HG03280 (cell line): ENCODE measurements around the gene ROBO2.

Source experiments
- ATAC-seq: cut with Tn5 transposase; IDR thresholded peaks from one replicate; pipeline ENCODE4 v1.9.1; 2021; ENCODE audit warnings: mild to moderate bottlenecking, moderate library complexity; ENCODE audit not compliant: unreplicated experiment

Gene ROBO2

DNA sequence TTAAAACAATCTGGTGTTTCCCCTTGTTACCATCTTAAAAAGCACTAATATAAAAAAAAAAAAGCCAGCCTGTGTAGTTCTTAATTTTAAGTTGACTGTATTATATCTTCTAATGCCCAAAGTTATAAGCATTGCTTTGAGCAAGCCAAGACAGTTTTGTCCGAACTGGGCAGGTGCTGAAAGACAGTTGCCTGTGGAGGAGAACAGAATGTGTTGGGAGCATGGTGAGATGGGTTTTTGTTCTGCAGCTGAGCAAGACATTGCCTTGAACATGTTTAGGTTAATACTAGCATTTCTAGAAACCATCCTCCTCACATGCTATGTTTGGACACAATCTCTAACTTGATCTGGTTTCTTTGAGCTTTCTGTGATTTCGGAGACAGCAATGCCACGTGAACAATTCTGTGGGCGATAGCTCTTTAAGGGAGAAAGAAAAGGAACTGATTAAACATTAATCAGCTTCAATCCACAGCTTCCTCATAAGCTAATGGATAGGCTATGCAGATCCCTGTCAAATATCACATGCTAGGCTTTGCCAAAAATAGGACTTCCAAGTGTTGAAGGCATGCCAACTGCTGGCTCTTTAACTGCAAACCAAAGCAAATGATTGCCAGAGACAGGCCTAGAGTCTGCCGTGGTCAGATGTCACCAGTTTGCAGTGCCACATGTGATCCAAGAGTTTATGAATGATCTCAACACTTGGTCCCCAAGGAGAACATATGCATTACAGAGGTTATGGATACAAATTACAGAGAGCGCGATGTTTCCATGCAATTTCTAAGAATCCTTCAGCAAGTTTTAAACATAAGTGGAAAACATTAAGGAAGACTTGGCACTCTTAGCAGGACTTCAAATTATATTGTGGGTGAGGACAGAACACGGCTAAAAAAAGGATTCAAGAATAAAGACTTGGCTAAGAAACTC lies 428.1 kb downstream of the ROBO2 start:
- no peak for ATAC-seq

DNA sequence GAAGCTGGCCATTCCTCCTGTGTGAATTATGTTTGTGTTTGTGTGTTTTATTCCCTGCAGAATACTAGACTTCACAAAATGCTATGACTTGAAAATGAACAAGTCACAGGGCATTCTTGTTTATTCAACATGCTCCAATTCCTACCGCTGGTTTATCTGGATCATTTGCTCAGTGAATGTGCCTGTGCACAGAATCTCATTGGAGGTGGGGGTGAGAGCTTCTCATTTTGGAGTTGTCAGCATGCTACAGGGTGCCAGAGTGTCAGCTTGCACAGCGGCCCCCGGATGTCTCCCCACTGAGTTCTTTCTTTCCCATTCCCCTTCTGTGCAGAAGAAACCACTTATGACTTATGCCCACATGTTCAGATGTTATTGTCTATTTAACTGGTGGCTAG lies 428.7 kb downstream of the ROBO2 start:
- no peak for ATAC-seq

DNA sequence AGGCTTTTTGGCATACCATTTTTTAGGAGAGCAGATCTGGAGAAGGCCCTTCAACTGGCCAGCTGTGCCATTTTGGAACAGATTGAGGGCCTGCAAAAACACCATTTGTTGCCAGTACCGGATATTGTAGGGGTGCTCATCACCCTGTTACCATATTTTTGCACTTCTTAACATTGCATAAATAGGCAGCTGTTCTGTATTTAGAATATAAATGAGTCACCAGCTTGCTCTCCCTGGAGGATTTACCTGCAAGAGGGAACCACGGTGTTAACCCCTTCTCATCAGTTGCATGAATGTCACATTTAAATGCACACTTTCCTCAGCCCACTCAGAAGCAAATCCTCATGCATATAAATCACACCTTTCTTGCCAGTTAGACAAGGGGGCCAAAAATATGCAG lies 435.6 kb downstream of the ROBO2 start:
- ATAC-seq, result no peak

DNA sequence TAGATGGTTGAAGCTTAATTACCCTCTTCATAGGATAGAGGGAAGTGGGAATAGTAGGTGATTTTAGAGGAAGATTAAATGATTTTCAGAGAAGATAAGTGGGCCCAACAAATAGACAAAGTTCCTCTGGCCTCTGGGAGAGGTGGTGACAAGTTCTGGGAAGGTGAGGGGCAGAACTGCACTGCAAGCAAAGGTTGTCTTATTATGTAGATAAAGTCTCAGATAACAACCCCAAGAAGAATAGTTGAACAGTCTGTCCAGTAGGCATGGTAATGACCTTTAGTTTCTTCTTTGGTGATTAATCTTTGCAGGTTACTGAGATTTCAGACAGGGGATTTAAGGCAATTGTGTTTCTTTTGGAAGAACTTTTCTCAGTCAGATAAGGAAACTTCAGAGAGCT lies 439.1 kb downstream of the ROBO2 start:
- no peak for ATAC-seq

DNA sequence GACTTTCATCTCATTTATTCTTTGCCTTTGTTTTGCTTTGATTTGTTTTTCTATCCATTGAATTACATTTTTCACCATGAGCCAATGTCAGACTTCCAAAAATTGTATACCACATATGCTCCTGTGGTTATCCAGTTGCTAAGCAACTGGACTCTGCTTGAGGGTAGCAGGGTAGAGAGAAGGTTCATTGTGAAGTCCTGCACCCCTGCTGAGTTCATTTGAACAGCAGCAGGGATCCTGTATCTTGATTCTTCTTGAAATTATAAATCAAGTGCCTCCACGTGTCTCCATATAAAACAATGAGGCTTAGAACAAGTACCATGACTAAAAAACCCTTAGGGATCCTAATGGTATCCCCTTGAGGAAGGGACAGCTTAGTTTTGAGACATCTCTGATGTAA lies 449.3 kb downstream of the ROBO2 start:
- no peak for ATAC-seq

DNA sequence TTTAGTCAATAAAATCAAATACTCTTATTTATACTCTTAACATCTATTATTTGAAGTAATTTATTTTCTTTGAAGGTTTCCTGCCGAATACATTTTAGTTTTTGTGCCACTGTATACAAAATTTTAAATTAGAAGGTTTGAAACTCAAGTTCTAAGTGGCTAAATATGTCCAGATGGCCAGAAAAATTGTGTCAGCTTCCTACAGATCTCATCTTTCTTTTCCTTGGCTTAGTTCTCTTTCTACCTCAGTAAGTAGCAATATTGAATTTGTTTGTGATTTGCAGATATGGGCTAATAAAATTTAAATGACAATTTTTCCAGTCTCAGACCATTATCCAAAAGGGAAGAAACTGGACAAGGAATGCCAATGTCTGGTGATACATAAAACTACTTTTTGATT lies 452.1 kb downstream of the ROBO2 start:
- no peak for ATAC-seq

DNA sequence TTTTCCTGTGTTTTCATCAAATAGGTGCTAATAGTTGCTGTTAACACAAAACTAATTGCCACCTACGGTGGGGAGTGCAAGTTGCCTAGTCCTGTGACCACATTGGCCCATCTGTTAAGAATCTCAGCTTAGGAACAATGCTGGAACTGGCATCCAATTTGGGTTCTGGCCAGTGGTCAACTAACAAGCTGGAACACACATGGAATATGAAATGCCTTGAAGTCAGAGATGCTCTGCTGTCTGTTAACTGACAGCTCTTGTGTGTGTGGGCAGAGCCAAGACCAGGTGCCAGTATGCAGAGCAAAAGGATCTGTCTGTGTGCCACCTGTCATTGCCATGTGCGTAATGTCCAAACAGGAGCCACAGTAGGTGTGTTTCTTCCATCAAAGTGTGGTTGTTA lies 460.8 kb downstream of the ROBO2 start:
- no peak for ATAC-seq

DNA sequence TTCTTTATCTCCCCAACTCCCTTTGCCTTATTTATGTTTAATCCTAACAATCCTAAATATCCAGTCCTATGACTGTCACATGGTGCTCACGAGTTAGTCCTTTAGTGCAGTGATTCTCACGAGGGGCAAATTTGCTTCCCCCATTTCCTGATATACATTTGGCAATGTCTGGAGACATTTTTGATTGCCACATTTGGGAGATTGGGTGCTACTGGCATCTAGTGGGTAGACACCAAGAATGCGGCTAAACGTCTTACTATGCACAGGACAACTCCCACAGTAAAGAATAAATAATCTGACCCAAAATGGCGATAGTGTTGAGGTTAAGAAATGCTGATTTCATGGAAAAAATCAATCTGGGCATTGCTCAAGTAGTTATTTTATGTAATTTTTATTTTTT lies 466.5 kb downstream of the ROBO2 start:
- no peak for ATAC-seq

DNA sequence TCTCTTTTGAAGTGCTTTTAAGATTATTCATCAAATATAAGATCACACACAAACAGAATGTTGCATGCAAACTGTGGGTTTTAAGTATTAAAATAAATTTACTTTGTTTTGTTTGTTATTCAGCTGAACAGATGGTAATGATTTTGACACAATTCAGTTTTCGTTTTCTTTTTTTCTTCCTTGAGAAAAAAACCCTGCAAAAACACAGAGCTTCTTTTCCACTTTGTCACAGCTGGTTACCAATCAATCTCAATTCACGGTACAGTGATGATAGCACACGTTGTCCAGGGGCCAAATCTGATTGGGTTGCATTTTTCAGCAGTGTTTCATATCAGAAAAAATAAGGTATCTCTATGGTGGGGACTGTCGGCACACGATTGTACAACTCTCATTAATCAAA lies 473.6 kb downstream of the ROBO2 start:
- ATAC-seq, result no peak

DNA sequence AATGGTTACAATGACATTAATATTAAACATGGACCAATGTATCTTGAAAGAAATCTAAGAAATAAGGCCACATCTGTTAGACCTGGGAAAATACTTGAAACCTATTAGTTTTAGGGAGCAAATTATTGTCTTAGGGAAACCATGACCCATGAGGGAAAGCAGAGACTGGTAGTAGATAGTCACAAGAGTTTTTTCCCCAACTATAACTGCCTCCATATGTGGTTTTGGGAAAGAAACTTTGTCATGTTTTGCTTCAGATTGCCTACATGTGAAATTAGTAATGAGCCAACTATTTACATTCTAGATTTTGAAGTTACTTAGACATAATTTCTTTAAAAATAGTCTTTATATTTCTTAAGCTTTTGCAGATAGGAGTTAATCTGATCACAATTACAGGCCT lies 474.9 kb downstream of the ROBO2 start:
- no peak for ATAC-seq

DNA sequence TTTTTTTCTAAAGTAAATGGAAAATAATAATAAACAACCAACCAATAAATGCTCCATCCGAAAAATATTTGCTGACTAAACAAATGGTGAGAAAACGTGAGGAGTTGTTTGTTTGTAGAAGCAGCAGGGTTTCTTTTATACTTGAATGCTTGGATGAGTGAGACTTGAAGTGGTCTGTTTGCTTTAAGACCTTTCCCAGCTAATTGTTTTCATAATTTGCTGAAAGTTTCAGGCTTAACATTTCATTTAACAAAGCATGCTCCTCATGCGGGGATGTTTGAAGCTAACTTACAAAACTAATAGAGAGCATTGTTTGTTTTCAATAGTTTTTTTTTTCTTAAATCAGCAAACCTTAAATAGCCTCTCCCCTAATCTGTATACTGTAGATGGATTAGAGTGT lies 484.6 kb downstream of the ROBO2 start:
- no peak for ATAC-seq

DNA sequence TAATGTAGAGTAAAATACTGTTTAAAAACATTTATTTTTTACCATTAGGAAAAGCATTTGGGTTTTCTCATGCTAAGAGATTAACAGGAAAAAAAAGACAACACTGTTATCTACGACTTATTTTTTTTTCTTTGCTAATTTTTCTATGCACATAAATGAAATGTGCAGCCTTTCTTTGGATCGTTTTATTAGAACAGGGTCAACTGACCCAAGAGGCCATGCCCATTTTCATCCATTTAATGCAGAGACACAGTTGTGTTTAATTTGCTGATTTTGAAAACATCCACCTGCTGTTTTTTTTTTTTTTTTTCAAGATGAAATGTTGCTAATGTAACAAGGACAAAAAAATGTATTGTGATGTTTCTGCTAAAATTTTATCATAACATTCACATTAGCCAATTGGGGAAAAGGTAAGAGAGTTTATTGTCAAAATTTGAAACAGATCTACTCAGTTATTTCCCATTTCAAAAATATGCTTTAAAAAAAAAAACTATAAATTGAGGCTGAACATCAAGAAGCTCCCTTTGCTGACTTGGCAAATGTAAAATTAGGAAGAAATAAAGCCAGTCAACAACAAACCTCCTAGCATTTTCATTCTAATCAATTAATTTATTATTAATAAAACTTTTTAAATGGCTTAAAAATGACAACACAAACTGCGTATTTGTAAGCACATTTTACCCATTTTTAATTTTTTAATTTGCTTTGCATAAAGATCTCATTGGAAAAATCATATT lies 485.2 kb downstream of the ROBO2 start:
- ATAC-seq, result no peak

DNA sequence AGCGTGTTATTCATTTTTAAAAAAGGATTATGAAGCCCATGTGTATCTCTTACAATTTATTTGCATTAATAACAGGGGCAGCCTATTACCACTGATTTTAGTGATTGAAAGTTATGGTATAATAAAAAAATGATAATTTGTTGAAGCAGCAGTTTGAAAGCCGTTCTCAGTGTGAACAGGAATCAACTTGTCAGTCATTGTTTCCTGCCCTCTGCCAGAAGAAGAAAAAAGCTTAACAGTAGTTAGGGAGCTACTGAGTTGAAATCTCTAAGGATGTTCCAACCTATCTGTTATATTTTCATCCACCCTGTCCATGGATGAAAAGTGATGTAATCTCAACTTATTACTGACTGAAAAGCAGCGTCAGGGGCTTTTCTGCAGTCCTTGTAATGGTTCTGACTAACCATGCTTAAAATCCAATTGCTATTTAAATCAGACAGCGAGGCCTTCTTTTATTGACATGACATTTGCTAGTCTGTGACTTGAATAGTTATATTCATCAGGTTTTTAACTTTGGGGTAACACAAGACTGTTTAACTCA lies 486.7 kb downstream of the ROBO2 start:
- no peak for ATAC-seq

DNA sequence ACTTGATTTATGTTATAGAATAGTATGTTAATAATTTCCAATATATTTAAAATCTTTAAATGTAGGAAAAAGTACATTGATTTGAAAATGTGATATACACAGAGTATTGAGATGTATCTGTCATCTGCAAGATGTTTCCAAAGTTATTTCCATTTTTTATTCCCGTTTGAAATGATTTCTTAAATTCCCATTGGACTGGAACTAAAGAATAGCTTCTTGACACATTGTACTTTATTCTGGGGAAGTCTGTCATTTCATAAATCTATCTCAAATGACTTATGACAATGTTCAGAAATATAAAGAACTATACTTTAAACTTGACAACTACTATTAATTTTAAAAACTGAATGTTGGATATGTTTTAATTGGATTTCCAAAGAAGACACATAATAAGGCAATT lies 489.6 kb downstream of the ROBO2 start:
- no peak for ATAC-seq

DNA sequence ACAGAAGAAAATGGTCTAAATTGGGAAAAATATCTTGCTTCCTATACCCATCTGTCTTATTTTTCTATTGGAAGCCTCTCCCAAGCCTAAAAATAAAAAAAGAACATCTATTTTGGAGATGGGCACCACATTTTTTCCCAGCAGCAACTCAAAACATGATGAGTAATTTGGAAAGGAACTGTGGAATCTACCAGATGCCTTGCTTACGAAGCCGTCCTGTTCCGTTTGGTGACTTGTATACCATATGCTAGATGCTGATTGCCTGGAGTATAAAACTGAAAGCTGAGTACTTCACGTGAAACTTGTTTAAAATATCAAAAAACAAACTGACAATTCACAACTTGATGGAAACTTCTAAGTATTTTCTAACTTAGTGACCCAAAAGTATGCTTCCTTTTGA lies 491.0 kb downstream of the ROBO2 start:
- no peak for ATAC-seq

DNA sequence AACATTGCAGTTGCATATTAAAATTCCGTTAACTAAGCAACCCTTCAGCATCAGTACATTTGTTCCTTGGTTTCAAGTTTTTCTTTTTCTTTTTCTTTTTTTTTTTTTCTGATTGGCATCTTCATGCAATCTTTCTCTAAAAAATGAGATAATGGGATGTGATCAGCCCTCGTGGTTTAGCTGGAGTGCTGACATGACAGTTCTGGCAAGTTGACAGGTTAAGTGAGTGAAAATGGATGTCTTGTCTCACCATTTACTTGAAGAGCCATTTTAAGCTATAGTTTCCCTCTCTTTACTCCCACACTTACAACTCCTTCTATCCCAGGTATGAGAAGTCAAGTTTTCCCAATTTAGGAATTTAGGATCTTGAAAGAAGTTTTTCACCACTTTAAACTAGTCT lies 495.2 kb downstream of the ROBO2 start:
- no peak for ATAC-seq

DNA sequence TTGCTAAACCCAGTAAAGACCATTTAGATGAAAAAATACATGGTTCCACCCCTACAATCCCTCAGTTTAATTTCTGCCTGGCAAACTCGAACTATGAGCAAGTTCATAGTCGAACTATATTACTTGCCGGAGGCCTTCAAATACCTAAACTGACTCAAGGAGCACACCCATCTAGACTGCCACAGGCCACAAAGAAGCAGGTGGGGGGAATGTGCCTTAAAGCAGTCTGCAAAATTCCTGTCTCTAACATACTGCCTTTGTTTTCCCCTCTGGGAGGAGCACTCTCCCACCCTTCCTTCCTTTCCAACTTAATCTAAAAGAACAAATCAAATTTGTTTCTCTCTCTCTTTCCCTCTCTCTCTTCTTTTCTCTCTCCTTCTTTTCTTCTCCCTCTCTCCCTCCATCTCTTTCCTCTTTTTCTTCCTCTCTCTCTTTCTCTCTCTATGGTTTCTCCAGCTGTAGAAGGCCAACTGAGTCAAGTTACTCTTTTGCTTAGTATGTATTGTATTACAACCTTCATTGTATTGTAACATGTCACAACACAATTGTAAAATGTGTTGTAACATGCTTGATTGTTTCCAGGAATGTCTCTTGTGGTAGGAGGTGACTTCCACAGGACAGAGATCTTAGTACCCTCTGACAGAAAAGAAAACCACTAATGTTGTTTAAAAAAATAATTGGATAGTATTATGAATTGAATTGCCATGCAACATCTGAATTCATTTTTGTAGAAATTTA lies 496.3 kb downstream of the ROBO2 start:
- no peak for ATAC-seq

DNA sequence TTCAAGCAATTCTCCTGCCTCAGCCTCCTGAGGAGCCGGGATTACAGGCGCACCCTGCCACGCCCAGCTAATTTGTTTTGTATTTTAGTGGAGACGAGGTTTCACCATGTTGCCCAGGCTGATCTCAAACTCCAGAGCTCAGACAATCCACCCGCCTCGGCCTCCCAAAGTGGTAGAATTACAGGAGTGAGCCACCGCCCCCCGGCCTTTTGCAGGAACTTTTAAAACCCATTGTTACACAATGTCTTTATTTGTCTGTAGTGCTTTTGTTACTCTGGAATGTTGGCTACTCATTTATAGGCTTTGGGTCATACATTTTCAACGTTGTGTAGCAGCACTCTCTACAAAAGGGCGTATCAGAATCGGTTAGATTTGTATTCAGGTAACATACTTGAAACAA lies 499.1 kb downstream of the ROBO2 start:
- no peak for ATAC-seq

DNA sequence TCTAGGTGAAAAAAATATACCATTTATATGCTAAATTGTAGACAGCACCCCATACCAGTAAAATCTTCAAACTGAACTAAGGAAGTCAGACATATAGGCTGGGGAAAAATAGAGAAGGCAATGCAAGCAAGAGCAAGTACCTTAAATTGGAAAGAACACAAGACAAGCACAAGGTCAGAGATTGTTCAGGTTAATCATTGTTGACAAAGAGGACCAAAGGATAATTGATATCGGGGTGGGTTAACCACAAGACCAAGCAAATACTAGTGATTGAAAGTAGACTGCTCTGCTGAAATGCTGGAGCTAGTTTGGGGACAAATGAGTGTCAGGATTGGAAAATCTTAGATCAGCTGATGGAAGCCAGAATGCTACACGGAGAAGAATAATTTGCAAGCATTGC lies 499.8 kb downstream of the ROBO2 start:
- no peak for ATAC-seq

DNA sequence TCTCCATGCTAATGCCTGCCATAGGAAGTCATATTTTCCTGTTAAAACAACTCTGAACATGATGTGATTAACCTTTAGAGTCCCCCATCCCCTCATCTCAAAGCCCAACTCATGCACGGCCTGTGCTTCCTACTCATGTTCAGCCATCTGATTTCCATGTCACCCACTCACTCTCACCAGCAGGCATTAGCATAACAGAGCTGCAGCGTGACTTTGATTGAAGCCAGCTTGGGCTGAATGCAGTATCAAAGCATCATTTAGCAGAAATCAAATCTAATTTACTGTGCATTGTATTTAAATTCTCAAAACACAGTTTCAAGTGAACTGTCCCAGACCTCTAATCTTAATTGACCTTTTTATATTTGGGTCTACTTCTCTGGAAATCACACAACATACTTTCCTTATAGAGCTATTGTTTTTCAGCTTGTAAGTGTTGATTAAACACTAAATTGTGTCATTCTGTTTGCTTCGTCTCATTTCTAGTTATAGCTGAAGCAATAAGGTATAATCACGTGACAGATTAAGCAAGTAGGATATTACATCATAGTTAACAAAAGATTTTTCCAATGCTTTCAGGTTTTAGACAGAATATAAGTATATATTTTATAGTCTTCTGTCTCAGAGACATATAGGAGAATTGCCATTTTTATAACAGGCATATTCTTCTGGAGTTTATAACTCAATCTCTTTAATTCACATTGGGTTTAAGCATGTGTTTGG lies 501.5 kb downstream of the ROBO2 start:
- no peak for ATAC-seq

DNA sequence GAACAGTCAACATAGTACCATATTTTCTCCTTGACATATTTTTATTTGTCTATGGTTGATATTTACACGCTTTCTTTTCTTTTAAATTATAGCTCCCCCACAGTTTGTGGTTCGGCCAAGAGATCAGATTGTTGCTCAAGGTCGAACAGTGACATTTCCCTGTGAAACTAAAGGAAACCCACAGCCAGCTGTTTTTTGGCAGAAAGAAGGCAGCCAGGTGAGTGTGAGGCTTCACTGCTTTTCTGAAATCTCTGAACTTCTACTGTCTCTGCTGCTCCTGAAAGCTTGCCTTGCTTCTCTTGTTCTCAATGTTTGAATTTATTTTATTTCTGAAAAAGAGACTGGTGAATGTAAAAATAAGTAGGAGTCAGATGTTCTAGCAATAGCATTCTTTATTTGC lies 506.3 kb downstream of the ROBO2 start:
- ATAC-seq, result no peak
